Progenitor cell of endocrine pancreas (in vitro differentiated cells): ENCODE results near the gene LANCL3. TPM values are rescaled to one million over a fixed set of nuclear protein-coding genes. Genes with fewer than 3 reads are reported as not detected.

Experiments
- DNase-seq: peaks from one replicate; pipeline ENCODE4 v3.0.0; 2021; ENCODE audit warnings: low spot score; ENCODE audit not compliant: unreplicated experiment
- H3K27ac Mint-ChIP-seq: 2 replicates; pipeline ENCODE4 v1.8.0; 2021; ENCODE audit warnings: mild to moderate bottlenecking, moderate library complexity, mixed read lengths
- H3K27me3 Mint-ChIP-seq: 2 replicates; pipeline ENCODE4 v1.8.0; 2021; ENCODE audit warnings: mixed read lengths
- H3K36me3 Mint-ChIP-seq: 2 replicates; pipeline ENCODE4 v1.8.0; 2022; ENCODE audit warnings: mixed read lengths; ENCODE audit not compliant: insufficient read depth
- H3K4me1 Mint-ChIP-seq: 2 replicates; pipeline ENCODE4 v1.8.0; 2021; ENCODE audit warnings: low read depth, mixed read lengths
- H3K4me3 Mint-ChIP-seq: 2 replicates; pipeline ENCODE4 v1.8.0; 2021; ENCODE audit warnings: low read depth, mild to moderate bottlenecking, moderate library complexity, mixed read lengths
- H3K9me3 Mint-ChIP-seq: 2 replicates; pipeline ENCODE4 v1.8.0; 2021; ENCODE audit warnings: low read depth, mixed read lengths
- CTCF ChIP-seq: fragments of 200-600 bp; sonication (generic); IDR thresholded peaks from one replicate; pipeline ENCODE4 v1.5.0; 2021; ENCODE audit warnings: antibody characterized with exemption, mild to moderate bottlenecking; ENCODE audit not compliant: unreplicated experiment
- total RNA-seq: library from RNA; stranded (reverse); gene quantifications from 2 replicates; pipeline ENCODE4 v1.2.1, GENCODE V29; 2021

The LANCL3 gene
- total RNA-seq, 1 donor from 2014 or later = 0.19 TPM

GRCh38 chrX:37608156-37608555 lies 36.7 kb downstream of the LANCL3 start:
- DNase-seq = no peak
- no peak for TF ChIP-seq CTCF
- peaks cover 16% of the 10 kb centered on the region for H3K9me3 Mint-ChIP-seq

DNA sequence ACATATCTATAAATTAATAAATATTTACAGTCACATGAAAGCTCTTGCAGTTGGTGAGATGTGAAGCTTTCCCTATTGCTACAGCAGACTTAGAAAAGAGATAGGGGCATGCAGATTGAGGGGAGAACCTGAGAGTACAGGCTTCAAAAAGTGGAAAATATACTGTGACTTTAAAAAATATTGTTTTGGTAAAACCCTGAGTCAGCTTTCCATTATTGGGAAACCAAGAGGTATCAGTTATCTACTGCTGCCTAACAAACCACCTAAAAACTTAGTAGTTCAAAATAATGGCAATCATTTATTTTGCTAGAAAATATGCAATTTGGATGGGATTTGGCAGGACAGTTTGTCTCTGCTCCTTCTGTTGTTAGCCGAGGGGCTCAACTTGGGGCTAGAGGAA lies 38.3 kb downstream of the LANCL3 start:
- Mint-ChIP-seq H3K4me1 (no peaks in the 10 kb centered on the region), H3K36me3 (no peaks in the 10 kb centered on the region), H3K27me3 (no peaks in the 10 kb centered on the region), H3K9me3 (peaks cover 20% of the 10 kb centered on the region), H3K4me3 (no peak overlapping the region), H3K27ac (no peak overlapping the region)
- no peak for TF ChIP-seq CTCF
- no peak for DNase-seq

More at GRCh38 chrX:37608156-37608555, 36.7 kb downstream of the LANCL3 start:
- Mint-ChIP-seq H3K36me3 (no peaks in the 10 kb centered on the region), H3K27me3 (no peaks in the 10 kb centered on the region), H3K4me3 (no peak overlapping the region), H3K27ac (no peak overlapping the region), H3K4me1 (no peaks in the 10 kb centered on the region)

- DNase-seq = no peak
- Mint-ChIP-seq H3K4me1 (no peaks in the 10 kb centered on the region), H3K36me3 (no peaks in the 10 kb centered on the region), H3K27ac (no peak overlapping the region), H3K27me3 (no peaks in the 10 kb centered on the region), H3K9me3 (peaks cover 16% of the 10 kb centered on the region), H3K4me3 (no peak overlapping the region)
- TF ChIP-seq CTCF = no peak
These were observed 42.5 kb downstream of the LANCL3 start for GRCh38 chrX:37613933-37614332.

DNA sequence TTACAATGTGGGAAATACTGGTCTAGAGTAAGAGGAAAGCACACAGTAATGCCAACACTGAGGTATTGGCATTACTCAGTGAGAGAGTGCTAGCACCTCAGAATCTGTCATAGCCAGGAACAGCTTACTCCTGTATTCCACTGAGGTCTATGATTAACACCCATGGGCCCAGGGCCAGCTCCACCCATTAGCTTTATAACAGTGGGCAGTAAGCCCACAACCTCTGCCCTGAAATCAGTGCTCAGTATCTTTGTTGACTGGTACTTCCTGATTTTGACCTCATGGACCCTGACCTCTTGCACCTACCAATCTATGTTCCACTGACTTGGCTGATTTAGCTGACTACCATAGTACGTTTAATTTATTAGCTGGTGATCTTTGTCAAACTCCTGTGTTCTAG lies 56.1 kb downstream of the LANCL3 start:
- no peak for TF ChIP-seq CTCF
- no peak for DNase-seq
- Mint-ChIP-seq H3K36me3 (no peaks in the 10 kb centered on the region), H3K27ac (no peak overlapping the region), H3K4me3 (no peak overlapping the region), H3K9me3 (peaks cover 22% of the 10 kb centered on the region), H3K27me3 (no peaks in the 10 kb centered on the region), H3K4me1 (no peaks in the 10 kb centered on the region)

- no peak for TF ChIP-seq CTCF
- peaks cover 3% of the 10 kb centered on the region for H3K4me1 Mint-ChIP-seq
- no peak overlapping the region for H3K4me3 Mint-ChIP-seq
- no peaks in the 10 kb centered on the region for H3K27me3 Mint-ChIP-seq
- H3K27ac Mint-ChIP-seq = no peak overlapping the region
- no peak for DNase-seq
- no peaks in the 10 kb centered on the region for H3K36me3 Mint-ChIP-seq
- peaks cover 13% of the 10 kb centered on the region for H3K9me3 Mint-ChIP-seq
These were observed 66.6 kb downstream of the LANCL3 start for GRCh38 chrX:37638047-37638446.

DNA sequence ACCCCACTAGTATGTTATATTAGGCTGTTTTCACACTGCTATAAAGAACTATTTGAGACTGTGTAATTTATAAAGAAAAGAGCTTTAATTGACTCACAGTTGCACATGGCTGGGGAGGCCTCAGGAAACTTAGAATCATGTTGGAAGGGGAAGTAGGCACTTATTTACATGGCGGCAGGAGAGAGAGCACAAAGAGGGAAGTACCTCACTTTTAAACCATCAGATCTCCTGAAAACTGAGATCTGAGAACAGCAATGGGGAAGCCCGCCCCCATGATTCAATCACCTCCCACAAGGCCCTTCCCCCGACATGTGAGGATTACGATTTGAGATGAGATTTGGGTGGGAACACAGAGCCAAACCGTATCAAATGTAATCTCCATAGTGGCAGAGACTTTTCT lies 68.7 kb downstream of the LANCL3 start:
- no peak for DNase-seq
- H3K4me3 Mint-ChIP-seq = no peak overlapping the region
- H3K9me3 Mint-ChIP-seq = peaks cover 11% of the 10 kb centered on the region
- no peak overlapping the region for H3K27ac Mint-ChIP-seq
- H3K27me3 Mint-ChIP-seq = no peaks in the 10 kb centered on the region
- TF ChIP-seq CTCF = no peak
- peaks cover 3% of the 10 kb centered on the region for H3K4me1 Mint-ChIP-seq
- H3K36me3 Mint-ChIP-seq = no peaks in the 10 kb centered on the region
